Fibroblast of mammary gland (primary cell): ENCODE results near the gene CRISP2.

Experiments used
- DNase-seq: peaks from one replicate; pipeline ENCODE4 v3.0.0-alpha.2; 2010; ENCODE audit warnings: low read depth
- H3K4me3 ChIP-seq: 2 replicates; pipeline ENCODE4 v1.5.1; 2011; ENCODE audit warnings: low read depth, mild to moderate bottlenecking, low read length, moderate library complexity; ENCODE audit not compliant: control insufficient read depth
- TF ChIP-seq, protein P1 (sequence below): conservative IDR thresholded peaks from 2 replicates; pipeline ENCODE4 v1.5.1; 2011; ENCODE audit warnings: low read depth, low read length, inconsistent platforms; ENCODE audit not compliant: control insufficient read depth, insufficient read depth

Gene CRISP2

DNA sequence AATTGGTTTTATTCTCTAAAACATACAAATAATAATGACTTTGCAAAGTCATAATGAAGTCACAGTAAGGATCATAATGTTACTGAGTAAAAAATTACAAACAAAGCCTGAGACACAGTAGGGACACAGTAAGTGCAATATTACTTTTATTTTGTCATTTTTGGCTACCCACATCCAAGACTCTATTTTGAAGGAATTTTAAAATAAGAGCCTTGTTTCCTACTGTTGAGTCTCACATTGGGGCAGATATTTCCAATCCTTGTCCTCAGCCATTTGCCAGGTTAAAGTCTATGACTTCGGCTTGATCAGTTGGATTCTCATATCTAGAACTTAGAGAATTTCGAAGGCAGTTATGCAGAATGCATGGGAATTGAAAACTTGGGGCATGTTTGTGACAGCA lies 65.9 kb downstream of the CRISP2 start:
- H3K4me3 ChIP-seq, result no peak overlapping the region
- TF ChIP-seq, protein P1, sequence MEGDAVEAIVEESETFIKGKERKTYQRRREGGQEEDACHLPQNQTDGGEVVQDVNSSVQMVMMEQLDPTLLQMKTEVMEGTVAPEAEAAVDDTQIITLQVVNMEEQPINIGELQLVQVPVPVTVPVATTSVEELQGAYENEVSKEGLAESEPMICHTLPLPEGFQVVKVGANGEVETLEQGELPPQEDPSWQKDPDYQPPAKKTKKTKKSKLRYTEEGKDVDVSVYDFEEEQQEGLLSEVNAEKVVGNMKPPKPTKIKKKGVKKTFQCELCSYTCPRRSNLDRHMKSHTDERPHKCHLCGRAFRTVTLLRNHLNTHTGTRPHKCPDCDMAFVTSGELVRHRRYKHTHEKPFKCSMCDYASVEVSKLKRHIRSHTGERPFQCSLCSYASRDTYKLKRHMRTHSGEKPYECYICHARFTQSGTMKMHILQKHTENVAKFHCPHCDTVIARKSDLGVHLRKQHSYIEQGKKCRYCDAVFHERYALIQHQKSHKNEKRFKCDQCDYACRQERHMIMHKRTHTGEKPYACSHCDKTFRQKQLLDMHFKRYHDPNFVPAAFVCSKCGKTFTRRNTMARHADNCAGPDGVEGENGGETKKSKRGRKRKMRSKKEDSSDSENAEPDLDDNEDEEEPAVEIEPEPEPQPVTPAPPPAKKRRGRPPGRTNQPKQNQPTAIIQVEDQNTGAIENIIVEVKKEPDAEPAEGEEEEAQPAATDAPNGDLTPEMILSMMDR, result no peak
- DNase-seq, result no peak

DNA sequence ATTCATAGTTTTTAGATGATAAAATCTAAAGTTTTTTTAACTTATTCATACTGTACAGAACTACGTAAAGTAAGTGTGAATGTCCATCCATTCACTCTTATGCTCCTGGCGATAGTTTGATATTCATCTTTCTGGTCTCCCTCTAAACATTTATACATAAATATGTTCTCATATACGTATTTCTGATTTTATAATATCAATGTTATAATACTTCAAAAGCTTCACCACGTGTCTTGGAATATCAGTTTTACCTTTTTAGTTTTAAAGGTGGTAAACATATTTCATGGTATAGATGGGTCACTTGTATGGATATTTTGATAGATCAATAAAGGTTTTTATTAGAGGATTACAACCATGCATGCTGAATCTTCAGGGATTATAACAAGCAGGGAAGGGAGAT lies 66.4 kb downstream of the CRISP2 start:
- TF ChIP-seq, protein P1, result no peak
- DNase-seq, result no peak
- H3K4me3 ChIP-seq, result no peak overlapping the region

GRCh38 chr6:49646130-49646824 lies 67.1 kb downstream of the CRISP2 start:
- no peak for DNase-seq
- TF ChIP-seq, protein P1, result no peak
- H3K4me3 ChIP-seq, result no peak overlapping the region

DNA sequence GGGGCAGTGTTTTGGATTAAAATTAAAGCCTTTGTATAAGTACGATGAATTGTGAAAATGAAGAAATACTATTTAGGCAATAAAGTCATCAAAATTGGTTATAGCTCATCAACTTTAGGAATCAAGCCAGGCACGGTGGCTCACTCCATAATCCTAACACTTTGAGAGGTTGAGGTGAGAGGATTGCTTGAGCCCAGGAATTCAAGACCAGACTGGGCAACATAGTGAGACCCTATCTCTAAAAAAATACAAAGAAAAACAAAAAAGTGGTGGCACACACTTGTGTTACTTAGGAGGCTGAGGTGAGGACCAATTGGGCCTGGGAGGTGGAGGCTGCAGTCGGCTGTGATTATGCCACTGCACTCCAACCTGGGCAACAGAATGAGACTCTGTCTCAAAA lies 68.2 kb downstream of the CRISP2 start:
- TF ChIP-seq, protein P1, result no peak
- H3K4me3 ChIP-seq, result no peak overlapping the region
- DNase-seq, result no peak
